SK-N-SH treated with all-trans-retinoic acid at 6 μM for 48 hours (cell line): Measurements from ENCODE around the gene MYO1B.

ENCODE experiments used
- ATAC-seq: fragments of 200-7000 bp; cut with Tn5 transposase; 3 replicates; pipeline ENCODE4 v1.9.1; 2020; ENCODE audit warnings: mild to moderate bottlenecking, moderate library complexity
- ARNTL ChIP-seq: fragments of 450-650 bp; formaldehyde crosslinking; IDR thresholded peaks from 2 replicates; pipeline ENCODE4 v1.5.0; 2020; ENCODE audit warnings: low read depth, mild to moderate bottlenecking, moderate library complexity, borderline replicate concordance
- BACH2 ChIP-seq: fragments of 250-450 bp; sonication (Bioruptor Pico); IDR thresholded peaks from 2 replicates; pipeline ENCODE4 v1.9.0; 2021; ENCODE audit warnings: mild to moderate bottlenecking, borderline replicate concordance
- CREB5 ChIP-seq: fragments of 250-450 bp; sonication (Bioruptor Pico); IDR thresholded peaks from 2 replicates; pipeline ENCODE4 v1.5.1; 2020; ENCODE audit warnings: low read depth, mild to moderate bottlenecking, moderate library complexity
- CSDC2 ChIP-seq: fragments of 250-450 bp; sonication (Bioruptor Pico); IDR thresholded peaks from 2 replicates; pipeline ENCODE4 v1.5.0; 2020; ENCODE audit warnings: mild to moderate bottlenecking, moderate library complexity
- ESRRG ChIP-seq: fragments of 250-450 bp; sonication (Bioruptor Pico); IDR thresholded peaks from 2 replicates; pipeline ENCODE4 v1.6.1; 2021; ENCODE audit warnings: mild to moderate bottlenecking
- GLIS3 ChIP-seq: fragments of 250-450 bp; sonication (Bioruptor Pico); IDR thresholded peaks from 2 replicates; pipeline ENCODE4 v1.5.0; 2020; ENCODE audit warnings: mild to moderate bottlenecking, moderate library complexity
- ISL1 ChIP-seq: fragments of 250-450 bp; sonication (Bioruptor Pico); IDR thresholded peaks from 2 replicates; pipeline ENCODE4 v2.1.2; 2022; ENCODE audit warnings: mild to moderate bottlenecking, moderate library complexity
- OSR1 ChIP-seq: fragments of 250-450 bp; sonication (Bioruptor Pico); IDR thresholded peaks from 2 replicates; pipeline ENCODE4 v1.8.0; 2022; ENCODE audit warnings: moderate library complexity, mild to moderate bottlenecking, inconsistent platforms
- PPARA ChIP-seq: fragments of 250-450 bp; sonication (Bioruptor Pico); IDR thresholded peaks from 2 replicates; pipeline ENCODE4 v1.5.0; 2020; ENCODE audit warnings: mild to moderate bottlenecking, borderline replicate concordance
- RARB ChIP-seq: fragments of 250-450 bp; sonication (Bioruptor Pico); IDR thresholded peaks from 2 replicates; pipeline ENCODE4 v1.8.0; 2021; ENCODE audit warnings: mild to moderate bottlenecking, moderate library complexity
- SNAI2 ChIP-seq: fragments of 250-450 bp; sonication (Bioruptor Pico); IDR thresholded peaks from 2 replicates; pipeline ENCODE4 v1.5.0; 2020; ENCODE audit warnings: mild to moderate bottlenecking, moderate library complexity
- TCF4 ChIP-seq: fragments of 250-450 bp; sonication (Bioruptor Pico); IDR thresholded peaks from 2 replicates; pipeline ENCODE4 v1.8.0; 2021; ENCODE audit warnings: mild to moderate bottlenecking, moderate library complexity, borderline replicate concordance
- TOX ChIP-seq: fragments of 250-450 bp; sonication (Bioruptor Pico); IDR thresholded peaks from 2 replicates; pipeline ENCODE4 v1.8.0; 2021; ENCODE audit warnings: mild to moderate bottlenecking, moderate library complexity, borderline replicate concordance
- ZC3H10 ChIP-seq: fragments of 250-450 bp; sonication (Bioruptor Pico); IDR thresholded peaks from 2 replicates; pipeline ENCODE4 v1.5.1; 2021; ENCODE audit warnings: mild to moderate bottlenecking, moderate library complexity
- ZFP30 ChIP-seq: fragments of 450-650 bp; formaldehyde crosslinking; IDR thresholded peaks from 2 replicates; pipeline ENCODE4 v1.5.0; 2022; ENCODE audit warnings: mild to moderate bottlenecking, moderate library complexity
- ZNF565 ChIP-seq: fragments of 450-650 bp; formaldehyde crosslinking; conservative IDR thresholded peaks from 2 replicates; pipeline ENCODE4 v1.5.0; 2020; ENCODE audit warnings: low read depth, mild to moderate bottlenecking, moderate library complexity
- ZNF70 ChIP-seq: fragments of 450-650 bp; formaldehyde crosslinking; IDR thresholded peaks from 2 replicates; pipeline ENCODE4 v1.5.0; 2020; ENCODE audit warnings: mild to moderate bottlenecking, moderate library complexity
- ZNF8 ChIP-seq: fragments of 450-650 bp; formaldehyde crosslinking; IDR thresholded peaks from 2 replicates; pipeline ENCODE4 v1.5.0; 2020; ENCODE audit warnings: mild to moderate bottlenecking, moderate library complexity
- TF ChIP-seq, protein P1 (sequence below): fragments of 250-450 bp; sonication (Bioruptor Pico); IDR thresholded peaks from 2 replicates; pipeline ENCODE4 v1.5.0; 2020; ENCODE audit warnings: mild to moderate bottlenecking, moderate library complexity
- TF ChIP-seq, protein P2 (sequence below): fragments of 250-450 bp; sonication (Bioruptor Pico); IDR thresholded peaks from 2 replicates; pipeline ENCODE4 v1.8.0; 2020; ENCODE audit warnings: mild to moderate bottlenecking, moderate library complexity, borderline replicate concordance

The MYO1B gene

DNA sequence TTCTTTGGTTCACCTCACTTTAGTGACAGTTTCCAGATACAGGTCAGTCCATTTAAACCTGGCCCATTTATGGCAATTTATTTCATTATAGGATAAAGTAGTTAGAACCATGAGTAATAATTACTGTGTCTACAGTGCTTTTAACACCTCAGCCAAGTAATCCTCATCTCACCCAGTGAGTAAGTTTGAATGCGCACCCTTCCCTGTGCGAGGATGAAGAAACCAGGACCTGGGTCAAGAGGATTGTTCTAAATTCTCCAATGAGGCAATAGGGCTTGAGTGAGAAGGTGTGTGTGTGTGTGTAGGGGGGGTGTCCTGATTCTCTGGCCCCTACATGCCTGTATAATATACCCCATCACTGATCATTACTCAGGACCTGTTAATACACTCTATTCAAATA is 854 bp upstream of the MYO1B start:
- TF ChIP-seq ARNTL (CRISPR knock-in tag) (no peak), ZNF8 (CRISPR knock-in tag) (no peak), PPARA (CRISPR knock-in tag) (no peak), ZNF565 (CRISPR knock-in tag) (no peak), CREB5 (no peak), OSR1 (CRISPR knock-in tag) (no peak), CSDC2 (no peak), GLIS3 (no peak), TCF4 (CRISPR knock-in tag) (no peak), ESRRG (no peak)
- TF ChIP-seq, protein P1, sequence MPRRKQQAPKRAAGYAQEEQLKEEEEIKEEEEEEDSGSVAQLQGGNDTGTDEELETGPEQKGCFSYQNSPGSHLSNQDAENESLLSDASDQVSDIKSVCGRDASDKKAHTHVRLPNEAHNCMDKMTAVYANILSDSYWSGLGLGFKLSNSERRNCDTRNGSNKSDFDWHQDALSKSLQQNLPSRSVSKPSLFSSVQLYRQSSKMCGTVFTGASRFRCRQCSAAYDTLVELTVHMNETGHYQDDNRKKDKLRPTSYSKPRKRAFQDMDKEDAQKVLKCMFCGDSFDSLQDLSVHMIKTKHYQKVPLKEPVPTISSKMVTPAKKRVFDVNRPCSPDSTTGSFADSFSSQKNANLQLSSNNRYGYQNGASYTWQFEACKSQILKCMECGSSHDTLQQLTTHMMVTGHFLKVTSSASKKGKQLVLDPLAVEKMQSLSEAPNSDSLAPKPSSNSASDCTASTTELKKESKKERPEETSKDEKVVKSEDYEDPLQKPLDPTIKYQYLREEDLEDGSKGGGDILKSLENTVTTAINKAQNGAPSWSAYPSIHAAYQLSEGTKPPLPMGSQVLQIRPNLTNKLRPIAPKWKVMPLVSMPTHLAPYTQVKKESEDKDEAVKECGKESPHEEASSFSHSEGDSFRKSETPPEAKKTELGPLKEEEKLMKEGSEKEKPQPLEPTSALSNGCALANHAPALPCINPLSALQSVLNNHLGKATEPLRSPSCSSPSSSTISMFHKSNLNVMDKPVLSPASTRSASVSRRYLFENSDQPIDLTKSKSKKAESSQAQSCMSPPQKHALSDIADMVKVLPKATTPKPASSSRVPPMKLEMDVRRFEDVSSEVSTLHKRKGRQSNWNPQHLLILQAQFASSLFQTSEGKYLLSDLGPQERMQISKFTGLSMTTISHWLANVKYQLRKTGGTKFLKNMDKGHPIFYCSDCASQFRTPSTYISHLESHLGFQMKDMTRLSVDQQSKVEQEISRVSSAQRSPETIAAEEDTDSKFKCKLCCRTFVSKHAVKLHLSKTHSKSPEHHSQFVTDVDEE (CRISPR knock-in tag), result no peak
- TF ChIP-seq, all 23 proteins: peak for 0
- ATAC-seq, result no peak

- ATAC-seq, result peak; percentile 65
- no peak for TF ChIP-seq ZNF8 (CRISPR knock-in tag)
- no peak for TF ChIP-seq TOX
- TF ChIP-seq ESRRG, result no peak
- TF ChIP-seq ZC3H10, result no peak
- no peak; the same call in 1 of the 2 replicates for TF ChIP-seq ZNF70 (CRISPR knock-in tag)
These were observed 796 bp downstream of the MYO1B start for GRCh38 chr2:191245869-191246531.

DNA sequence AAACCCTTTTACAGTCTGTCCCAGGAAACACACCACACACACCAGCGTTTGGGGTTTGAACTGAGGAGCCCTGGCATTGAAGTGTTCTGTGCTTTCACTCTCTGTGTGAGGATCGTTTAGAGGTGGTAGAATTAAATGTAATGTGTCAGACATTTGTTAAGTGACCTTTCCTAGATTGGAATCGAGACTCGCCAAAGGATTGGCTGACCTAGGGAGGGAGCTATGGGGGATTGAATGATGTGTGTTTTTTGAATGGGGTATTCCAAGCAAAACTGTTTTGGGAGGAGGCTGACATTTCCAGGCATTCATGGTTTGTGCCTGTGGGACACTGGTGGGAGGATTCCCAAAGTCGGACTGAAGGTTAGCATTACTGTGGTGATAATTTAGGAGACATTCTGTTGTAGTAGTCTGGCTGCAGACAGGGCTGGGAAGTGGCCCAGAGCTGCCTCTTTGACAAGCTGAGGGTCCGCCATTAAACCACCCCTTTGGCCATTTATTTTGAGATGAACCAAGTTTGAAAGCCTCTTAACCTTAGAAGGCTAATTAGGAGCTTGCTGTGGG is 1.7 kb downstream of the MYO1B start:
- peak; percentile 4 for ATAC-seq
- TF ChIP-seq, protein P2, sequence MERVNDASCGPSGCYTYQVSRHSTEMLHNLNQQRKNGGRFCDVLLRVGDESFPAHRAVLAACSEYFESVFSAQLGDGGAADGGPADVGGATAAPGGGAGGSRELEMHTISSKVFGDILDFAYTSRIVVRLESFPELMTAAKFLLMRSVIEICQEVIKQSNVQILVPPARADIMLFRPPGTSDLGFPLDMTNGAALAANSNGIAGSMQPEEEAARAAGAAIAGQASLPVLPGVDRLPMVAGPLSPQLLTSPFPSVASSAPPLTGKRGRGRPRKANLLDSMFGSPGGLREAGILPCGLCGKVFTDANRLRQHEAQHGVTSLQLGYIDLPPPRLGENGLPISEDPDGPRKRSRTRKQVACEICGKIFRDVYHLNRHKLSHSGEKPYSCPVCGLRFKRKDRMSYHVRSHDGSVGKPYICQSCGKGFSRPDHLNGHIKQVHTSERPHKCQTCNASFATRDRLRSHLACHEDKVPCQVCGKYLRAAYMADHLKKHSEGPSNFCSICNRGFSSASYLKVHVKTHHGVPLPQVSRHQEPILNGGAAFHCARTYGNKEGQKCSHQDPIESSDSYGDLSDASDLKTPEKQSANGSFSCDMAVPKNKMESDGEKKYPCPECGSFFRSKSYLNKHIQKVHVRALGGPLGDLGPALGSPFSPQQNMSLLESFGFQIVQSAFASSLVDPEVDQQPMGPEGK, result no peak
- no peak for TF ChIP-seq CSDC2
- TF ChIP-seq PPARA (CRISPR knock-in tag), result no peak
- TF ChIP-seq CREB5, result no peak
- no peak for TF ChIP-seq BACH2 (CRISPR knock-in tag)
- no peak for TF ChIP-seq ESRRG

DNA sequence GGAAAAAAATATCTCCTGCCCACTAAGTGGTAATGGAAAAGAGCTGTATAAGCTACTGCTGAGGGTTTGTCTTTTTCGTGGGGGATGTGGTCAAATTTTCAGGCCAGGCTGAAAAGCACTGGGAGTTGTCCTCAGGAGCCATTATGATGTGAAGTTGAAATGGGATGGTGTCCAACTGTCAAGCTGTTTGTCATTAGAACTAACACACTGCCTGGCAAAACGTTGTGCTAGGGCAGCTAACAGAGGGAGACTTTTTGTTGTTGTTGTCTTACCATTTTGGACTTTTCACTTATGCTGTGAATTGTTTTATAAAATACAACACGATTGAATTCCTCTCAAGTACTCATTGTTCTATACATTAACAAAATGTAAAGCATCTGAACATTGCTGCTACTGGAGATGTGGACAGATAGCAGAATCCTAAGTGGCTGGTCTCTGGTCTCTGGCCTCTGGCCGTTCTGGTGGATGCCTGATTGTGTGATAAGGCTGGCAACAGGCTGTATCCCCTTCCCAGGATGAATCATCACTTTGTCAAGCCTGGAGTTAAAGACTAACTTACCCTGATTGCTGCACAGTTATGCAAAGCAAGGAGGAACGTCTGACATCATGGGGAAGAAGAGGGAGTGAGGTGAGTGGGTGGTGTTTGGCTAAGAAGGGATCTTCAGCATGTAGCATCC is 2.3 kb downstream of the MYO1B start:
- peak; percentile 67 for ATAC-seq
- TF ChIP-seq ZC3H10, result no peak
- no peak for TF ChIP-seq ESRRG
- TF ChIP-seq, protein P1 (CRISPR knock-in tag), result peak; percentile 73
- TF ChIP-seq ISL1 (CRISPR knock-in tag), result peak; percentile 42; the same call in 1 of the 2 replicates
- no peak for TF ChIP-seq SNAI2 (CRISPR knock-in tag)
- TF ChIP-seq ZFP30 (CRISPR knock-in tag), result no peak
- TF ChIP-seq, protein P2, result no peak
- no peak for TF ChIP-seq PPARA (CRISPR knock-in tag)
- TF ChIP-seq TCF4 (CRISPR knock-in tag), result peak; percentile 84; the same call in 1 of the 2 replicates
- TF ChIP-seq CREB5, result no peak
- no peak for TF ChIP-seq ARNTL (CRISPR knock-in tag)
- TF ChIP-seq RARB, result no peak
- TF ChIP-seq GLIS3, result no peak
- TF ChIP-seq CSDC2, result no peak
- TF ChIP-seq ZNF565 (CRISPR knock-in tag), result no peak
